ENCODE measurements around the gene HELZ2.

The HELZ2 gene

GRCh38 chr20:63545814-63546213, 28.2 kb downstream of the HELZ2 start:
- no peak overlapping the region for H3K27ac Mint-ChIP-seq
- H3K27me3 Mint-ChIP-seq (ENCODE audit: low read depth, poor library complexity): peaks cover 31% of the 10 kb centered on the region
- DNase-seq: no peak
- no peak overlapping the region for H3K4me3 Mint-ChIP-seq
- no peaks in the 10 kb centered on the region for H3K36me3 Mint-ChIP-seq (ENCODE audit: low read depth)
- H3K4me1 Mint-ChIP-seq: peaks cover 2% of the 10 kb centered on the region
- no peak for TF ChIP-seq CTCF (IDR thresholded peaks at IDR 0.05)
- no peaks in the 10 kb centered on the region for H3K9me3 Mint-ChIP-seq

GRCh38 chr20:63544958-63545516, 29.0 kb downstream of the HELZ2 start:
- H3K36me3 Mint-ChIP-seq (ENCODE audit: low read depth): no peaks in the 10 kb centered on the region
- H3K9me3 Mint-ChIP-seq: no peaks in the 10 kb centered on the region
- no peak for DNase-seq
- no peak overlapping the region for H3K4me3 Mint-ChIP-seq
- TF ChIP-seq CTCF (IDR thresholded peaks at IDR 0.05): no peak
- H3K4me1 Mint-ChIP-seq: no peaks in the 10 kb centered on the region
- H3K27me3 Mint-ChIP-seq (ENCODE audit: low read depth, poor library complexity): peaks cover 27% of the 10 kb centered on the region
- no peak overlapping the region for H3K27ac Mint-ChIP-seq

- Mint-ChIP-seq H3K27me3 (ENCODE audit: low read depth, poor library complexity) (peaks cover 26% of the 10 kb centered on the region), H3K27ac (no peak overlapping the region), H3K9me3 (no peaks in the 10 kb centered on the region), H3K4me3 (no peak overlapping the region), H3K4me1 (no peaks in the 10 kb centered on the region), H3K36me3 (ENCODE audit: low read depth) (no peaks in the 10 kb centered on the region)
- no peak for TF ChIP-seq CTCF (IDR thresholded peaks at IDR 0.05)
- DNase-seq: no peak
These were observed 29.6 kb downstream of the HELZ2 start for GRCh38 chr20:63544241-63544957.

GRCh38 chr20:63543733-63544132, 30.3 kb downstream of the HELZ2 start:
- no peak for TF ChIP-seq CTCF (IDR thresholded peaks at IDR 0.05)
- Mint-ChIP-seq H3K27ac (no peak overlapping the region), H3K36me3 (ENCODE audit: low read depth) (no peaks in the 10 kb centered on the region), H3K4me3 (no peak overlapping the region), H3K4me1 (no peaks in the 10 kb centered on the region), H3K9me3 (no peaks in the 10 kb centered on the region), H3K27me3 (ENCODE audit: low read depth, poor library complexity) (peaks cover 22% of the 10 kb centered on the region)
- DNase-seq: no peak

GRCh38 chr20:63543131-63543530, 30.9 kb downstream of the HELZ2 start:
- DNase-seq: no peak
- no peak overlapping the region for H3K4me3 Mint-ChIP-seq
- H3K27me3 Mint-ChIP-seq (ENCODE audit: low read depth, poor library complexity): peaks cover 19% of the 10 kb centered on the region
- H3K27ac Mint-ChIP-seq: no peak overlapping the region
- no peak for TF ChIP-seq CTCF (IDR thresholded peaks at IDR 0.05)
- H3K4me1 Mint-ChIP-seq: no peaks in the 10 kb centered on the region
- H3K36me3 Mint-ChIP-seq (ENCODE audit: low read depth): no peaks in the 10 kb centered on the region
- no peaks in the 10 kb centered on the region for H3K9me3 Mint-ChIP-seq

GRCh38 chr20:63542696-63543095, 31.3 kb downstream of the HELZ2 start:
- DNase-seq: no peak
- Mint-ChIP-seq H3K36me3 (ENCODE audit: low read depth) (no peaks in the 10 kb centered on the region), H3K4me3 (no peak overlapping the region), H3K27ac (no peak overlapping the region), H3K9me3 (no peaks in the 10 kb centered on the region), H3K4me1 (no peaks in the 10 kb centered on the region), H3K27me3 (ENCODE audit: low read depth, poor library complexity) (peaks cover 19% of the 10 kb centered on the region)
- TF ChIP-seq CTCF (IDR thresholded peaks at IDR 0.05): no peak
